ENCODE measurements around the gene EMC7.
"Not testable (repeated sequence)": the region's sequence is repeated elsewhere in the genome, so short reads cannot be mapped to it uniquely, and the experiment has no call there.

EMC7 gene

DNA sequence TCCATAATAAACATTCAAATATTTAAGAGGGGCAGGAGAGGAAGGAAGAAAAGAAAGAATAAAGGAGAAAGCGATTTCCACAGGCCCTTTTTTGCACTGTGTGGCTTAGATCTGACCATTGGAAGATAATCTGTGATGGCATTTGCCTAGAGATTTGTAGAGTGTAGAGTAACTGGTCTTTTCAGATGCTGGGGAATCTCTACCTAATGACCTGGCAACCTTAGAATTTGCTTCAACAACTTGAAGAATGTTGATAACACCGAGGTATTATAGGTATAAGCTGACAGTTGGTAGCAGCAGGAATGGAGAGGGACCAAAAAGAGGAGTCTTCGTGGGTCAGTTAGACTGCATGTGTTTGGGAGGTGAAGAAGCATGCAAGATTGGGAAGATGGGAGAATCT lies 41.7 kb downstream of the EMC7 start:
- DNase-seq (ENCODE audit: insufficient read length, low spot score) (no peak), FAIRE-seq (no peak)
- TF ChIP-seq PAX5 (IDR thresholded peaks at IDR 0.05; ENCODE audit: insufficient read depth, low read length, severe bottlenecking) (no peak), POLR2A (IDR thresholded peaks at IDR 0.05; ENCODE audit: low read depth, low read length) (no peak), TAF1 (IDR thresholded peaks at IDR 0.05; ENCODE audit: low read depth, low read length) (no peak), POLR2AphosphoS5 (IDR thresholded peaks at IDR 0.05; ENCODE audit: low read depth, low read length) (no peak), POU2F2 (IDR thresholded peaks at IDR 0.05; ENCODE audit: low read depth, low read length) (no peak)

DNA sequence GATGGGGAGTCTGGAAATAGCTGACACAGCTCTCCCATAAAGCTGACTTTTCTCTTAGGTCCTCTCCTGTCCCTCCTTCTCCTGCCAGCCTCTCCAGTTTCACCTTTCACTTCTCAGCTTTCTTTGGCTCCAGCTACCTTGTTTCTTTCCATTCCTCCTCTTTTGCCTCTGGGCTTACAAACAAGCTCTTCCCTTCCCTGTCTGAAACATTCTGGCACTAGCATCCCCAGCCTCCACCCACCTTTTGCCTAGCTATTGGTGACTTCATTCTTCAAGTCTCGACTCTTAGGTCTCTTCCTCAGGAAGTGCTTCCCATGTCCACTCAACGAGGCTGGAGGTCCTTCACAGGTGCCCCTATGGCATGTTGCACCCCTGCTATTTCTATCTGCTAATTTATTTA lies 42.2 kb downstream of the EMC7 start:
- DNase-seq (ENCODE audit: insufficient read length, low spot score) (no peak), FAIRE-seq (no peak)
- TF ChIP-seq POLR2AphosphoS5 (IDR thresholded peaks at IDR 0.05; ENCODE audit: low read depth, low read length), result no peak
- no peak for TF ChIP-seq POLR2A (IDR thresholded peaks at IDR 0.05; ENCODE audit: low read depth, low read length)
- TF ChIP-seq POU2F2 (IDR thresholded peaks at IDR 0.05; ENCODE audit: low read depth, low read length), result no peak
- TF ChIP-seq TAF1 (IDR thresholded peaks at IDR 0.05; ENCODE audit: low read depth, low read length), result no peak
- no peak for TF ChIP-seq PAX5 (IDR thresholded peaks at IDR 0.05; ENCODE audit: insufficient read depth, low read length, severe bottlenecking)
- no peak for TF ChIP-seq SPI1 (IDR thresholded peaks at IDR 0.05; ENCODE audit: low read depth, low read length)

DNA sequence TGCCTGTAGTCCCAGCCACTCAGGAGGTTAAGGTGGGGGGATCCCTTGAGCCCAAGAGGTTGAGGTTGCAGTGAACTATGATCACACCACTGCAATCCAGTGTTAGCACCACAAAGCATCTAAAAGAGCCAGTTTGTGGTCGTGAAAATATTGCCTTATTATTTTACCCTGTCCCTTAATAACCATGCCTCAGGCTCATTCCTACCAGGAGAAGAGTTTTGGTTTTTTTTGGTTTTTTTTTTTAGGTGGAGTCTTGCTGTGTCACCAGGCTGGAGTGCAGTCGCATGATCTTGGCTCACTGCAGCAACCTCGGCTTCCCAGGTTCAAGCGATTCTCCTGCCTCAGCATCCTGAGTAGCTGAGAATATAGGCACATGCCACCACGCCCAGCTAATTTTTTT lies 44.8 kb downstream of the EMC7 start:
- FAIRE-seq (no peak), DNase-seq (ENCODE audit: insufficient read length, low spot score) (no peak)
- TF ChIP-seq SPI1 (IDR thresholded peaks at IDR 0.05; ENCODE audit: low read depth, low read length) (no peak), POU2F2 (IDR thresholded peaks at IDR 0.05; ENCODE audit: low read depth, low read length) (no peak), TAF1 (IDR thresholded peaks at IDR 0.05; ENCODE audit: low read depth, low read length) (no peak), PAX5 (IDR thresholded peaks at IDR 0.05; ENCODE audit: insufficient read depth, low read length, severe bottlenecking) (no peak), POLR2A (IDR thresholded peaks at IDR 0.05; ENCODE audit: low read depth, low read length) (no peak), POLR2AphosphoS5 (IDR thresholded peaks at IDR 0.05; ENCODE audit: low read depth, low read length) (no peak)

DNA sequence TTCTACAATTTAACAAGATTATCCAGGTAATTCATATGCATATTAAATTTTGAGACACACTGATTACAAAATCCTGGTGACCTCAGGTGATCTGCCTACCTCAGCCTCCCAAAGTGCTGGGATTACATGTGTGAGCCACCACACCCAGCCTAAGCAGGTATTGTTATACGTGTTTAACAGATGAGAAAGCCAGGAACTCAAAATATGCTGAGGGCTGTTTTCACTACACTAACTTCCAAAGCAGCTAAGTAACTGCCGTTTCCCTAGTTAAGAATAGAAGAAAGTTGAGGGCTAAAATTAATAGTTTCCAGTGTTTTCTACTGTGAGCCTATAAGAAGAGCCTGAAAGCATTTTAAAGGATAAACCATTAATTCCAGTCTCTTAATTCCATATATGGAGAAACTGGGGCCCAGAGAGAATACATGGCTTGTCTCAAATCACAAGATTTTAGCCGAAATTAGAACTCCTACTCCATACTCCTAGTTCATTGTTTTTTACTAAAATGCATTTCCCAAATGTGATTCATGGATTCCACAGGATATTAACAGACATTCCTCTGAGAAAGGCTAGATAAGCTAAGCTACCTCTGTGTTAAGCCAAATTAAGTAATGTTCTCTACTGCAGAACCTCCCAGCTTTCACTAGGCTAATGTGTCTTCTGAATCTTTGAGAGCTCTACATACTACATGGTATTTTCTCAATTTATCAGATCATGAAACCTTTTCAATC lies 45.6 kb downstream of the EMC7 start:
- DNase-seq (ENCODE audit: insufficient read length, low spot score) (no peak), FAIRE-seq (no peak)
- TF ChIP-seq SPI1 (IDR thresholded peaks at IDR 0.05; ENCODE audit: low read depth, low read length) (no peak), POU2F2 (IDR thresholded peaks at IDR 0.05; ENCODE audit: low read depth, low read length) (no peak), POLR2AphosphoS5 (IDR thresholded peaks at IDR 0.05; ENCODE audit: low read depth, low read length) (no peak), POLR2A (IDR thresholded peaks at IDR 0.05; ENCODE audit: low read depth, low read length) (no peak), TAF1 (IDR thresholded peaks at IDR 0.05; ENCODE audit: low read depth, low read length) (no peak), PAX5 (IDR thresholded peaks at IDR 0.05; ENCODE audit: insufficient read depth, low read length, severe bottlenecking) (no peak)

DNA sequence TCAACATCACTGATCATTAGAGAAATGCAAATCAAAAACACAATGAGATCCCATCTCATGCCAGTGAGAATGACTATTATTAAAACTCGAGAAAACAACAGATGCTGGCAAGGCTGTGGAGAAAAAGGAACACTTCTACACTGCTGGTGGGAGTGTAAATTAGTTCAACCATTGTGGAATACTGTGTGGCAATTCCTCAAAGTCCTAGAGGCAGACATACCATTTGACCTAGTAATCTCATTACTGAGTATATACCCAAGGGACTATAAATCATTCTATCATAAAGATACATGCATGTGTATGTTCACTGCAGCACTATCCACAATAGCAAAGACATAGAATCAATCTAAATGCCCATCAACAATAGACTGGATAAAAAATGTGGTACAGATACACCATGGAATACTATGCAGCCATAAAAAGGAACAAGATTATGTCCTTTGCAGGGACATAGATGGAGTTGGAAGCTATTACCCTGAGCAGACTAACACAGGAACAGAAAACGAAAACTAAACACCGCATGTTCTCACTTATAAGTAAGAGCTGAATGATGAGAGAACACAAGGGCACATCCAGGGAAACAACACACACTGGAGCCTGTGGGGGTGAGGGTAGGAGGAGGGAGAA lies 47.5 kb downstream of the EMC7 start:
- no peak for FAIRE-seq
- DNase-seq (ENCODE audit: insufficient read length, low spot score), result no peak
- TF ChIP-seq POLR2A (IDR thresholded peaks at IDR 0.05; ENCODE audit: low read depth, low read length) (no peak), POLR2AphosphoS5 (IDR thresholded peaks at IDR 0.05; ENCODE audit: low read depth, low read length) (no peak), TAF1 (IDR thresholded peaks at IDR 0.05; ENCODE audit: low read depth, low read length) (no peak), SPI1 (IDR thresholded peaks at IDR 0.05; ENCODE audit: low read depth, low read length) (no peak), POU2F2 (IDR thresholded peaks at IDR 0.05; ENCODE audit: low read depth, low read length) (no peak), PAX5 (IDR thresholded peaks at IDR 0.05; ENCODE audit: insufficient read depth, low read length, severe bottlenecking) (no peak)

DNA sequence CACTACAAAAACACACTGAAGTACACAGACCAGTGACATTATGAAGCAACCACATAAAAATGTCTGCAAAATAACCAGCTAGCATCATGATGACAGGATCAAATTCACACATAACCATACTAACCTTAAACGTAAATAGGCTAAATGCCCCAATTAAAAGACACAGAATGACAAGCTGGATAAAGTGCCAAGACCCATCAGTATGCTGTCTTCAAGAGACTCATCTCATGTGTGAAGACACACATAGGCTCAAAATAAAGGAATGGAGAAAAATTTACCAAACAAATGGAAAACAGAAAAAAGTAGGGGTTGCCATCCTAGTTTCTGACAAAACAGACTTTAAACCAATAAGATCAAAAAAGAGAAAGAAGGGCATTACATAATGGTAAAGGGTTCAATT lies 51.3 kb downstream of the EMC7 start:
- not testable (repeated sequence) for FAIRE-seq

DNA sequence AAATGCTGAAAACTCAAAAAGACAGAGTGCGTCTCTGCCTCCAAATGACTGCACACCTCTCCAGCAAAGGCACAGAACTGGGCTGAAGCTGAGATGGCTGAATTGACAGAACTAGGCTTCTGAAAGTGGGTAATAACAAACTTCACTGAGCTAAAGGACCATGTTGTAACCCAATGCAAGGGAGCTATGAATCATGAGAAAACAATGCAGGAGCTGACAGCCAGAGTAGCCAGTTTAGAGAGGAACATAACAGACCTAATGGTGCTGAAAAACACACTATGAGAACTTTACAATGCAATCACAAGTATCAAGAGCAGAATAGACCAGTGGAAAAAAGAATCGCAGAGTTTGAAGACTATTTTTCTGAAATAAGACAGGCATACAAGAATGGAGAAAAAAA lies 52.5 kb downstream of the EMC7 start:
- DNase-seq (ENCODE audit: insufficient read length, low spot score) (no peak), FAIRE-seq (no peak)
- TF ChIP-seq SPI1 (IDR thresholded peaks at IDR 0.05; ENCODE audit: low read depth, low read length) (no peak), POLR2AphosphoS5 (IDR thresholded peaks at IDR 0.05; ENCODE audit: low read depth, low read length) (no peak), POLR2A (IDR thresholded peaks at IDR 0.05; ENCODE audit: low read depth, low read length) (no peak), TAF1 (IDR thresholded peaks at IDR 0.05; ENCODE audit: low read depth, low read length) (no peak), PAX5 (IDR thresholded peaks at IDR 0.05; ENCODE audit: insufficient read depth, low read length, severe bottlenecking) (no peak)

More for the DNA sequence above, 51.3 kb downstream of the EMC7 start:
- DNase-seq (ENCODE audit: insufficient read length, low spot score), result not testable (repeated sequence)

DNA sequence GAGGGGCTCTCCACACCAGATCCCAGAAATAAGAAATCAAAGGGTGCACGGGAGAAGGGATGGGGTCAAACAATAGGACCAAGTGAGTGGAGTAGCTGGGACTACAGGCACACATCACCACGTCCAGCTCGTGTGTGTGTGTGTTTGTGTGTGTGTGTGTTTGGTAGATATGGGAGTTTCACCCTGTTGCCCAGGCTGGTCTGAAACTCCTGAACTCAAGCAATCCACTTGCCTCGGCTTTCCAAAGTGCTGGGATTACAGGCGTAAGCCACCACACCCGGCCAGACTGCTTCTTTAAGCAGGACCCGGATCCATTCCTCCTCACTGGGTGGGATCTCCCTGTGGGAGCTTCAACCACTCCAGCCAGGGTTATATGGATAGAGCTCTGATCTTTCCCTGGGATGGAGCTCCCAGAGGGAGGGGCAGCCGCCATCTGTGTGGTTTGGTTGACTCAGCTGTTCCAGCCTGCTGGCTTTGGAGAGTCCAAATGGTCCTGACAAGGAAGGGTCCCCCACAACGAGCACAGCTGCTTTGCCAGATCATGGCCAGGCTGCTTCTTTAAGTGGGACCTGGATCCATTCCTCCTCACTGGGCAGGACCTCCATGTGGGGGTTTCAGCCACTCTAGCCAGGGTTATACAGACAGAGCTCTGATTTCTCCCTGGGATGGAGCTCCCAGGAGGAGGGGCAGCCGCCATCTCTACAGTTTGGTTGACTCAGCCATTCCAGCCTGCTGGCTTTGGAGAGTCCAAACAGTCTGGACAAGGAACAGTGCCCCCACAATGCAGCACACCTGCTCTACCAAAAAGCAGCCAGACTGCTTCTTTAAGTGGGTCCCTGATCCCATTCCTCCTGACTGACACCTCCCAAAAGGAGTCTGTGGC lies 53.5 kb downstream of the EMC7 start:
- DNase-seq (ENCODE audit: insufficient read length, low spot score) (no peak), FAIRE-seq (no peak)
- TF ChIP-seq POU2F2 (IDR thresholded peaks at IDR 0.05; ENCODE audit: low read depth, low read length) (no peak), SPI1 (IDR thresholded peaks at IDR 0.05; ENCODE audit: low read depth, low read length) (no peak), PAX5 (IDR thresholded peaks at IDR 0.05; ENCODE audit: insufficient read depth, low read length, severe bottlenecking) (no peak), POLR2A (IDR thresholded peaks at IDR 0.05; ENCODE audit: low read depth, low read length) (no peak), TAF1 (IDR thresholded peaks at IDR 0.05; ENCODE audit: low read depth, low read length) (no peak), POLR2AphosphoS5 (IDR thresholded peaks at IDR 0.05; ENCODE audit: low read depth, low read length) (no peak)

DNA sequence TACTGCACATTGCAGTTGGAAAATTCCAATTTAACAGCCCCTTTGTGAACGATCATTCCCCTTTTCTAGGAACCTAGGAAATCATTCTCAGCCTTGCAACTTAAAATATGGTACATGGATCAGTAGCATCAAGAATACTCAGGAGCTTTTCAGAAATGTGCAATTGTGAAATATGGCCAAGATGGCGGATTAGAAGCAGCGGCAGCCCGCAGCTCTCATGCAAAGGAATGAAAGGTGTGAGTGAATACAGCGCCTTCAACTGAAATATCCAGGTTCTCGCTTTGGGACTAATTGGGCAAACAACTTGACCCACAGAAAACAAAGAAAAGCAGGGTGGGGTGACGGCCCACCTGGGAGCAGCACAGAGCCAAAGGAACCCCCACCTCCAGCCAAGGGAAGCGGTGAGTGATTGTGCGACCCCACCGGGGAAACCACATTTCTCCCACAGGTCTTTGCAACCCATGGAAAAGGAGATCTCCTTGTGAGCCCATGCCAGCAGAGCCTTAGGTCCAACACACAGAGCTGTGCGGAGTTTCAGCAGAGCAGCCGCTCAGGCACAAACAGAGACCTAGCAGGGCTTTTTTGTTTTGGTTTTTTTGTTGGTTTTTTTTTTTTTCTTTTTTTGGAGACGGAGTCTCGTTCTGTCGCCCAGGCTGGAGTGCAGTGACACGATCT lies 55.1 kb downstream of the EMC7 start:
- no peak for TF ChIP-seq POLR2AphosphoS5 (IDR thresholded peaks at IDR 0.05; ENCODE audit: low read depth, low read length)
- TF ChIP-seq TAF1 (IDR thresholded peaks at IDR 0.05; ENCODE audit: low read depth, low read length), result no peak
- no peak for TF ChIP-seq PAX5 (IDR thresholded peaks at IDR 0.05; ENCODE audit: insufficient read depth, low read length, severe bottlenecking)
- no peak for FAIRE-seq

More for the DNA sequence above, 55.1 kb downstream of the EMC7 start:
- no peak for DNase-seq (ENCODE audit: insufficient read length, low spot score)

Measured in GM12891 (cell line).